Stimulated activated CD4-positive, alpha-beta T cell treated with anti-CD3 and anti-CD28 coated beads, Interleukin-15, amount 100 ng/mL, for 1 hour (primary cell): ENCODE data around the gene PRDX2.
"Not testable (repeated sequence)": the region's sequence is repeated elsewhere in the genome, so short reads cannot be mapped to it uniquely, and the experiment has no call there.

Experiments
- DNase-seq, 2 donors: peaks; one replicate each; pipeline ENCODE4 v3.0.0-alpha.2; 2020; ENCODE audit warnings: low read depth in 1 of 2, low spot score in 1 of 2

The PRDX2 gene

GRCh38 chr19:12801466-12802266 is at the start of gene PRDX2, which contains the start of gene THSD8:
PRDX2 (minus strand) TSS chr19:12801800; CDS start chr19:12801261, 539 bp downstream.
THSD8 (plus strand) TSS chr19:12802069; CDS start chr19:12802072, 3 bp downstream.
- DNase-seq = peak; percentile 58 to 66

- peak; percentile 63 to 84 for DNase-seq
Measured at GRCh38 chr19:12847159-12848139, 45.8 kb upstream of the PRDX2 start.

GRCh38 chr19:12846613-12847012 is 45.0 kb upstream of the PRDX2 start:
- not testable (repeated sequence) for DNase-seq

GRCh38 chr19:12843999-12844732 is 42.6 kb upstream of the PRDX2 start:
- DNase-seq = no peak

DNA sequence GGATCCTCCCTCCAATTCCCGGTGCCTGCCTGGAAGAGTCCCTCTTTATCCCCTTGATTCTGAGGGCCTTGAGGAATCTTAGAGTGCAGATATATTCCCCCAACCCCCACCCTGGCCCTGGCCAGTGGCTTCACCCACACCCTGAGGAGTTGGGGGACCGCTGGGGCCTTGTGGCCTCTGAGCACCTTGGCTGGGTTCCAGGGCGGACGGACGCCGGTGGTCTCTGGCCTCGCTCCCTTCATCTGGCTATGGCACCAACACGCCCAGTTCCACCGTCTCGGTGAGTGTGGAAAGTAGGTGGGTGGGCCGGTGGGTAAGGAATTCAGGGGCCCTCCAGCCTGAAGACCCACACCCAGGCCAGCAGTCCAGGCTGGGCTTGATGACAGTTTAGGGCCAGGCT is 41.7 kb upstream of the PRDX2 start:
- no peak for DNase-seq

GRCh38 chr19:12842511-12842910 is 40.9 kb upstream of the PRDX2 start:
- DNase-seq = no peak

DNA sequence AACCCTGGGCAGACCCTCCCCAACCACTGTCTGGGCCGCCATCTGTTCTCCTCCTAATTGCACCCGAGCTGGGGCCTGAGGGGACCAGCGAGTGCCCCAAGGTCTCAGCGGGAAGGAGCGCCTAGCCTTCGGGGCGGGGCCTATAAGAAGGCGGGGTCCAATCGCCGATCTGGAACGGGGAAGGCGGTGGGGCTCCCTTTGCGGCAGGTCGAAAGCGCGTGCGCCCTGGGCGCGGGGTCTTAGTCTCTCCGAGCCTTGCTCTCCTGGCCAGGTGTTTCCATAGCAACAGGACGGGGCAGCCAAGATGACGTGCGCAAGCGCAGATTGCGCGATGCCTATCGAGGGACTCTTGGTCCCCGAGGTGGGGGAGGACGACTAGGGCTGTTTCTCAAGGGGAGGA is 39.5 kb upstream of the PRDX2 start:
- DNase-seq = no peak

DNA sequence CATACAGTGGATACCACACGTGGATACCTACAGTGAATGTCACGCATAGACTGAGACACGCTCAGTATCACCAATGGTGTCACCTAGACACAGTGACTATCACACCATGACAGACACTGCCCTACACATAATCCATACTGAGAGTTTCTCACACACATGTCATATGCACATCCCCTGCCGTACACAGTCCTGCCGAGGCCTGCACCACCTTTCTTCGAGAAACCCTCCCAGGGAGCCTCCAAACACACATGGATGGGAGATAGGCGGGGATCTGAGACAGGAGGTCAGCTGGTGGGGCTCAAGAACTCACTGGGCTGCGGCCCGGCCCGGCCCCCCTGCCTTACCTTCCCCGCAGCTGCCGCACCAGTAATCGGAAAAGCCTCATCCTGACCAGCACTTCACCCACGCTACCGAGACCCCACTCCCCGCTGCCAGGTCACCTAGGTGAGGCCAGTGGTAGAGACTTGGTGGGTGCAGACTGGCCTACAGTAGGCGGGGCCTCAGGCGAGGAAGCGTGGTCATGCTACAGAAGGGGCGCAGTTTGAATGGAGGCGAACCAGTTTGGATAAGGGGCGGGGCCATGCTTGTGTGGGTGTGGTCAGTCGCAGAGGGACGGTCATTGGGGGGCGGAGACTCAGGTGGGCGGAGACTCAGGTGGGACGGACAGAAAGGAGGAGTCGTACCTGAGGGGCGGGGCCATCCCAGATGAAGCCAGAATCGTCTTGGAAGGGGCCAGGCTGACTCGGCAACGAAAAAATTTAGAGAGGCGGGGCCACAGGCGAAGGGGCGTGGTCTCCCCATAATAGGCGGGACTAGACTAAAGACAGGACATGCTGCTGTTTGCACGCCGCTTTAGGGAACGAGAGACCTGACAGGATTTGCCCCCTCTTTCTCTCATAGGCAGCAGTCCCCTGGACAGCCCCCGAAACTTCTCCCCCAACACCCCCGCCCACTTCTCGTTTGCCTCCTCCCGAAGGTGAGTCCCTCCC is 38.8 kb upstream of the PRDX2 start:
- DNase-seq = peak in 1 of 2 donors; percentile 23

- DNase-seq = no peak
Measured at GRCh38 chr19:12838886-12839756, 37.5 kb upstream of the PRDX2 start.

DNA sequence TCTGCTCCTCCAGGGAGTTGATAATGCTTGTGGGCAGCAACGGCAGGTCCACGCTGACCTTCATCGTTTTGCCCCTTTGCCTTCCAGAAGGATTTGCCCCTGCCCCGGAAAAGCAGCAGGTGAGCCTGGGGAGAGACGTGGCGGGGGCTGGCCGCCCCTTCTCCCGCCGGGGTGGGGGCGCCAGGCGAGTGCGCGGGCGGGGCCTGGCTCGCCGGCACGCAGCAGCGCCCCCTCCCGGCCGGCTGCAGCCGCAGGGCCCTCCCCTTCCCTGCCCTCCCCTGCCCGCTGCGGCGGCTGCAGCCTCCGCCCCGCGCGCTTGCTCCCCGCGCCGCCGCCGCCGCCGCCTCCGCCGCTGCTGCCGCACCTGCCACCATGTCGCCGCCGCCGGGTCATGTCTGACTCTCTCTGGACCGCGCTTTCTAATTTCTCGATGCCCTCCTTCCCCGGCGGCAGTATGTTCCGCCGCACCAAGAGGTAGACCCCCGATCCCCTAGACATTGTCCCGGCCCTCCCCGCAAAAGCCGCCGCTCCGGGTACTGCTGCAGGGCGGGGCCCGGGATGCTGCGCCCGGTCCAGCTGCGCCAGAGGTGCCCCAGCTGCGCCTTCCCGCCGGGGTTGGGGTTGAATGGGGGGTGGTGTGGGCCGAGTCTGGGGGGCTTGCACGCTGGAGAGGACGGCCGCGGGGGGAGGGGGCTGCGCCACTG is 36.7 kb upstream of the PRDX2 start, which contains the start of gene MAST1:
Gene MAST1 (plus strand): TSS at position 334 of the 704 bp plus-strand sequence. CDS start 58 bp downstream, at position 392.
- DNase-seq = peak in 1 of 2 donors; percentile 49

DNA sequence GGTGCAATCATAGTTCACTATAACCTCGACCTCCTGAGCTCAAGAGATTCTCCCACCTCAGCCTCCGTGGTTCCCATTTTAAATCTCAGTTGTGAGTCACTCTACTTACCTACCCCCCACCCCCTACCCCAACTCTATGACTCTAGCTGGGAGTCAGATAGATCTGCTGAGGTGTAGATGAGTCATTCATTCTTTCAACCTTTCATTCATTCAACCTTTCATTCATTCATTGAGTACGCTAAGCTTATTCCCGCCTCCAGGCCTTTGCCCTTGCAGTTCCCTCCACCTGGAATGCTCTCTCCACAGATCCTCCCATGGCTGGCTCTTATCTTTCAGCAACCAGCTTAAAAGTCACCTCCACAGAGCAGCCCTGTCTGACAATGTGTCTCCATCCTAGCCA is 35.6 kb upstream of the PRDX2 start:
- no peak for DNase-seq

- DNase-seq = no peak
Measured at GRCh38 chr19:12836529-12836863, 34.9 kb upstream of the PRDX2 start.

GRCh38 chr19:12834976-12835757 is 33.6 kb upstream of the PRDX2 start:
- no peak for DNase-seq

GRCh38 chr19:12834566-12834943 is 33.0 kb upstream of the PRDX2 start, which contains the start of gene RTBDN:
RTBDN (minus strand) TSS chr19:12834579; CDS start chr19:12829979, 4,600 bp downstream.
- DNase-seq = no peak

DNA sequence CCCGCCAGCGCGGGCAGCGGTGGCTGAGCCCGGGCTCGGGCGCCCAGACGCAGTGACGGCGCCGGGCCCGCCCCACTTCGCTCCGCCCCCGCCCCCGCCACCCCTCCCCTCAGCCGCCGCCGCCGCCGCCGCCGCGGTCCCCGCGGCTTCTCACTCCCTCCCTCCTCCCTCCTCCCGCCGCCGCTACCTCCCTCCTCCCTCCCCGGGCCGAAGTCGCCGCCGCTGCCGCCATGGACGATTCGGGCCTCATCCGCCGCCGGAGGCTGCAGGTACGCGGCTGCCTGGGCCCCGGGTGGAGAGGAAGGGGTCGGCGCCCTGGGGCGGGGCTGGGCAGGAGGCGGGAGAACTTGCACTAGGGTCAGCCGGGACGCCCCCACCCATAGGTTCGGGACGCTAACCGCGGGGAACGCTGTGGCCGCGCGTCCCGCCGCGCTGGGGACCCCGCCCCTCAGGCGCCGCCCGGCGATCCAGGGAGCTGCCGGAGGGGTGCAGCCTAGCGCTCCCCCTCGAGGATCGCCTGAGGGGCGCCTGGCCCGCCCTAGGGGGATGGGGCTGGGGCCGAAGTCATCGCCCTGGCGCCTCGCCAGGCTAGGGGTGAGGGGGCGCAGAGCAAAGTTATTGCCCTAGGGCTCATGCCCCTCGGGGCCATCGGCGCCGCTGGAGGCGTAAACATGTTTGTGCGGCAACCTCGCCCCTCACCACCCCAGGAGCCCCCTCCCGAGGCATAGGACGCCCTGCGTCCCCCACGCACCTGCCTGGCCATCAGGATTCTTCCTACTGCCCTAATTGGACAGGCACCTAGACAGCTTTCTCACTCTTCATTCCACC is 32.4 kb upstream of the PRDX2 start:
- DNase-seq = peak in 1 of 2 donors; percentile 28

- DNase-seq = no peak
Measured at GRCh38 chr19:12833418-12833737, 31.8 kb upstream of the PRDX2 start.

DNA sequence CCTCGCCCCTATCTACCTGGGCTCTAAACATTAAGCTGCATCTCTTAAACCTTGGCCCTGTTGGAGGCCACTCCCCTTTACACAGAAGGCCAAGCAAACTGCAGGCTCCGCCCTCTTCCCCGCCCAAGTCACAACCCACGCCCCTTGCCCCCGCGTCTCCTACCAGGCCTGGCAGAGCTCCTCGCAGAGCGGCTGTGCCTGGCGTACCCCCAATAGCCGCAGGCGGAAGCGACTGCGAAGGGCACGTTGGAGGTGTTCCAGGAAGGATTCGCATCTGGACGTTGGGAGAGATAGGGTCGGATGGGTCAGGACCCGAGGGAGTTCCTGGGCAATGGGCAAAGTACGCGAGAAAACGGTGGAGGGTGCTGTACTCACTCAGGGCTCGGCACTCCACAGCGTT is 26.9 kb upstream of the PRDX2 start:
- peak in 1 of 2 donors; percentile 24 for DNase-seq
